IMR-90 (cell line): ENCODE results near the gene STARD10. TPM values are rescaled to one million over a fixed set of nuclear protein-coding genes. Genes with fewer than 3 reads are reported as not detected.

Source experiments
- ATAC-seq: fragments of 200-7000 bp; cut with Tn5 transposase; 2 replicates; pipeline ENCODE4 v1.9.1; 2020; ENCODE audit warnings: low read depth, mild to moderate bottlenecking, moderate library complexity
- BruUV-seq: library from RNA; stranded (reverse); fragments of 400-500 nt; replicated peaks from 2 replicates; lab custom pipeline; 2021; lab: Mats Ljungman, UMichigan
- CTCF ChIA-PET: fragments of 300-600 bp; formaldehyde crosslinking; extraction: SDS; loops from one replicate; lab custom pipeline; 2021; ENCODE audit warnings: antibody characterized with exemption; lab: Yijun Ruan, JAX
- POLR2A ChIA-PET: fragments of 300-600 bp; sonication (Branson Sonifier 250); formaldehyde crosslinking; loops from one replicate; lab custom pipeline; 2022; ENCODE audit warnings: antibody characterized with exemption; ENCODE audit not compliant: unreplicated experiment; lab: Charles Lee
- DNase-seq: peaks from one replicate; pipeline ENCODE4 v3.0.0; 2013
- H2AFZ ChIP-seq: replicated peaks from 2 replicates; pipeline ENCODE3; 2013; ENCODE audit warnings: low read length, mild to moderate bottlenecking; ENCODE audit not compliant: poor library complexity
- H2AK5ac ChIP-seq: 2 replicates; pipeline ENCODE4 v1.6.1; 2013; ENCODE audit warnings: low read depth, low read length, inconsistent platforms
- H2AK9ac ChIP-seq: replicated peaks from 2 replicates; pipeline ENCODE3; 2013; ENCODE audit warnings: mild to moderate bottlenecking, low read depth, low read length, moderate library complexity; ENCODE audit not compliant: poor library complexity
- H2BK120ac ChIP-seq: 2 replicates; pipeline ENCODE4 v1.6.1; 2013; ENCODE audit warnings: low read depth, low read length, inconsistent platforms
- H2BK15ac ChIP-seq: 3 replicates; pipeline ENCODE4 v1.6.1; 2013; ENCODE audit warnings: low read depth, low read length, inconsistent platforms
- H2BK20ac ChIP-seq: 2 replicates; pipeline ENCODE4 v1.6.1; 2013; ENCODE audit warnings: low read depth, mild to moderate bottlenecking, inconsistent platforms, low read length, moderate library complexity
- H2BK5ac ChIP-seq: 2 replicates; pipeline ENCODE4 v1.6.1; 2013; ENCODE audit warnings: mild to moderate bottlenecking, low read depth, low read length, inconsistent platforms; ENCODE audit not compliant: poor library complexity, severe bottlenecking
- H3K14ac ChIP-seq: replicated peaks from 2 replicates; pipeline ENCODE4 v1.6.1; 2013; ENCODE audit warnings: low read depth, low read length, inconsistent platforms
- H3K18ac ChIP-seq: 2 replicates; pipeline ENCODE4 v1.6.1; 2013; ENCODE audit warnings: low read depth, low read length, control low read depth
- H3K23ac ChIP-seq: 2 replicates; pipeline ENCODE4 v1.6.1; 2013; ENCODE audit warnings: low read depth, low read length, inconsistent platforms
- H3K27ac ChIP-seq: 2 replicates; pipeline ENCODE4 v1.5.1; 2013; ENCODE audit warnings: mild to moderate bottlenecking, control low read depth, low read length; ENCODE audit not compliant: insufficient read depth
- H3K27me3 ChIP-seq: 2 replicates; pipeline ENCODE4 v1.6.1; 2013; ENCODE audit warnings: low read length; ENCODE audit not compliant: control insufficient read depth, insufficient read depth
- H3K36me3 ChIP-seq: 2 replicates; pipeline ENCODE4 v1.6.1; 2013; ENCODE audit warnings: low read length, mixed read lengths; ENCODE audit not compliant: control insufficient read depth, insufficient read depth
- H3K4ac ChIP-seq: 2 replicates; pipeline ENCODE4 v1.6.1; 2013; ENCODE audit warnings: low read depth, low read length, inconsistent platforms
- H3K4me1 ChIP-seq: 2 replicates; pipeline ENCODE4 v1.6.1; 2013; ENCODE audit warnings: low read length, mixed read lengths; ENCODE audit not compliant: control insufficient read depth, insufficient read depth
- H3K4me2 ChIP-seq: 2 replicates; pipeline ENCODE4 v1.6.1; 2013; ENCODE audit warnings: low read depth, mild to moderate bottlenecking, control low read depth, low read length, moderate library complexity
- H3K4me3 ChIP-seq: 2 replicates; pipeline ENCODE4 v1.5.1; 2013; ENCODE audit warnings: low read depth, mild to moderate bottlenecking, control low read depth, low read length, moderate library complexity; ENCODE audit not compliant: insufficient read depth
- H3K56ac ChIP-seq: 2 replicates; pipeline ENCODE4 v1.6.1; 2013; ENCODE audit warnings: low read length, inconsistent platforms; ENCODE audit not compliant: insufficient read depth; ENCODE audit errors: extremely low read depth
- H3K79me1 ChIP-seq, 2 experiments: 2 replicates each; pipeline ENCODE4 v1.6.1; 2013; ENCODE audit warnings: low read length in 2 of 2, inconsistent platforms in 1 of 2, low read depth in 1 of 2
- H3K9ac ChIP-seq: 2 replicates; pipeline ENCODE4 v1.6.1; 2013; ENCODE audit warnings: low read depth, low read length, control low read depth
- H3K9me1 ChIP-seq: 2 replicates; pipeline ENCODE4 v1.6.1; 2013; ENCODE audit warnings: low read length, inconsistent platforms; ENCODE audit not compliant: insufficient read depth
- H3K9me3 ChIP-seq: 2 replicates; pipeline ENCODE4 v1.6.1; 2013; ENCODE audit warnings: low read length; ENCODE audit not compliant: control insufficient read depth, insufficient read depth
- H4K20me1 ChIP-seq: 2 replicates; pipeline ENCODE4 v1.6.1; 2013; ENCODE audit warnings: low read length, inconsistent platforms; ENCODE audit not compliant: insufficient read depth
- H4K5ac ChIP-seq: 2 replicates; pipeline ENCODE4 v1.6.1; 2013; ENCODE audit warnings: mild to moderate bottlenecking, low read depth, low read length, control low read depth
- H4K8ac ChIP-seq, 2 experiments: 2 replicates each; pipeline ENCODE4 v1.6.1; 2013; ENCODE audit warnings: low read depth in 2 of 2, low read length in 2 of 2, control low read depth in 1 of 2, inconsistent platforms in 1 of 2
- H4K91ac ChIP-seq: 2 replicates; pipeline ENCODE4 v1.6.1; 2013; ENCODE audit warnings: low read depth, low read length, inconsistent platforms; ENCODE audit not compliant: insufficient read depth
- MAFK ChIP-seq: IDR thresholded peaks from 2 replicates; pipeline ENCODE4 v1.6.1; 2012; ENCODE audit warnings: low read depth, low read length, improper control_type of control experiment
- WGBS, 2 experiments: methylation state at CpG; one replicate each; pipeline versions ENCODE4 v1.1.5 to v1.1.7; 2013; ENCODE audit warnings: missing lambda C conversion rate in 2 of 2; ENCODE audit not compliant: insufficient read length in 1 of 2; ENCODE audit errors: extremely low coverage in 2 of 2; 5-methylcytosine and 5-hydroxymethylcytosine counted together
- dilution Hi-C: fragments of 300-500 bp; cut with HindIII; formaldehyde crosslinking; loops from one replicate; pipeline ENCODE4 v1.14.3; 2018; ENCODE audit warnings: low sequenced_read_pairs; ENCODE audit not compliant: unreplicated experiment
- in situ Hi-C: fragments of 300-500 bp; cut with MboI; formaldehyde crosslinking; loops from 3 replicates; pipeline ENCODE4 v1.14.3; 2019; ENCODE audit warnings: low sequenced_read_pairs, inconsistent platforms, mixed read lengths
- intact Hi-C: fragments of 100-400 bp; cut with micrococcal nuclease; formaldehyde crosslinking; loops from 2 replicates; pipeline ENCODE4 v1.10.0; 2022
- polyA plus RNA-seq, 3 experiments: library from polyadenylated mRNA; depleted of rRNA; stranded (reverse); fragments of >200 nt; gene quantifications; 2 replicates each; pipeline ENCODE4 v1.2.3, GENCODE V29; 2012; ENCODE audit warnings: low replicate concordance in 1 of 3
- total RNA-seq: library from RNA; depleted of rRNA; stranded (reverse); fragments of >200 nt; gene quantifications from 2 replicates; pipeline ENCODE4 v1.2.3, GENCODE V29; 2012

STARD10 gene
- total and polyA plus RNA-seq, 2 of the 4 experiments (the other 2 are of a cell fraction), result 23.8 to 37.4 TPM

DNA sequence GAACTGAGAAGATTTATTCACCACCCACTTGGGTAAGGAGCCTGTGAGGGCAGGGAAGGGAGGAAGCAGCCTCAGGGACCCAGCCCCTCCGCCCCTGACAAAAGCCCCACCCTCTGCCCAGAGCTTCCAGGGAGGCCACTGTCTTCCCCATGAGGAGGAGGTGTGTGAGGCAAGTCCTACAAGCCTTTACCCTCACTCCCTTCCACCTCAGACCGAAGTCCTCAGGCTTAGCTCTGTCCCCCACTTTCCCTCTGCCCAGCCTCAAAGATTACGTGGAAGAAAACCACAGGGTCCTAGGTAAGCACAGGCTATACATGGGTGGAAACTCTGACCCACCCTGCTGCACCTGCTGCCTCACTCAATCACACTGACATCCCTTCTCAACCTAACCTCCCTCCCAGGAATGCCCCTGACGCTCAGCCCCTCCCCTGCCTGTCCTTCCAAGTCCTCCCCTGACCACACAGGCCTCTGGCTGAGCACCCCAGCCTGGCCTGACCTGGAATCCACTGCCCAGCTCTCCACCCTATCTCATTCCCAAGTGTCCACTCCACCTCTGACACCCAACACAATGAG, 38.0 kb downstream of the STARD10 start:
- no peak for ATAC-seq
- Histone ChIP-seq H2BK15ac (no peak overlapping the region), H3K27me3 (no peaks in the 10 kb centered on the region), H3K14ac (no peak overlapping the region), H2BK5ac (no peak overlapping the region), H3K79me1 (peaks cover 12 to 32% of the 10 kb centered on the region in 2 experiments), H3K9ac (no peak overlapping the region), H3K9me3 (peaks cover under 1% of the 10 kb centered on the region; the same call in 1 of the 2 replicates), H4K5ac (no peak overlapping the region), H3K23ac (no peak overlapping the region), H3K4me1 (peaks cover 18% of the 10 kb centered on the region), H3K9me1 (peaks cover 26% of the 10 kb centered on the region), H3K4ac (no peak overlapping the region), H4K20me1 (peaks cover 4% of the 10 kb centered on the region; the same call in 1 of the 2 replicates), H4K91ac (no peak overlapping the region), H3K4me2 (no peak overlapping the region), H3K18ac (no peak overlapping the region), H2AK5ac (no peak overlapping the region), H2AK9ac (no peak overlapping the region), H4K8ac (no peak overlapping the region), H2BK120ac (no peak overlapping the region; the same call in 1 of the 2 replicates), H3K27ac (no peak overlapping the region), H2BK20ac (no peak overlapping the region), H2AFZ (no peak overlapping the region), H3K36me3 (no peaks in the 10 kb centered on the region), H3K56ac (no peak overlapping the region), H3K4me3 (no peak overlapping the region)
- WGBS, 2 experiments, result no CpG with 5 or more reads among the region's 4 CpGs
- in situ Hi-C loops (no loop called here), intact Hi-C loops (no loop called here), dilution Hi-C loops (no loop called here)
- no peak for DNase-seq
- TF ChIP-seq MAFK, result no peak
- ChIA-PET POLR2A (no interaction called here), CTCF (no interaction called here)
- BruUV-seq, result no TSS peak
